ENCODE data around the gene CDCA4. TPM values are rescaled to one million over a fixed set of nuclear protein-coding genes. Genes with fewer than 3 reads are reported as not detected.
A peak's percentile ranks its signal among the peaks of the same experiment; 100 is the strongest.

CDCA4 gene
- total RNA-seq, 1 experiment from 2014 or later, result 57.7 TPM

GRCh38 chr14:105013150-105013785, 7.6 kb downstream of the CDCA4 start:
- H3K4ac ChIP-seq (ENCODE audit: low read depth, low read length), result no peak overlapping the region
- H3K18ac ChIP-seq (ENCODE audit: insufficient read length, low read depth, low read length), result no peak overlapping the region
- H2AK5ac ChIP-seq (ENCODE audit: insufficient read length, low read length), result no peak overlapping the region
- no peak overlapping the region for H2AFZ ChIP-seq (ENCODE audit: low read length)
- no peak overlapping the region for H3K23ac ChIP-seq (ENCODE audit: insufficient read length, low read depth, low read length)
- H3K14ac ChIP-seq (ENCODE audit: insufficient read depth, low read length), result no peak overlapping the region
- H4K20me1 ChIP-seq (ENCODE audit: control insufficient read depth, insufficient read depth, insufficient read length), result peaks cover 3% of the 10 kb centered on the region
- no peak overlapping the region for H2BK120ac ChIP-seq (ENCODE audit: low read depth, low read length, poor library complexity, severe bottlenecking)
- no peak overlapping the region for H3K27ac ChIP-seq (ENCODE audit: insufficient read length, low read depth, low read length)
- H3K23me2 ChIP-seq (ENCODE audit: insufficient read length, low read depth, low read length, poor library complexity, severe bottlenecking), result no peaks in the 10 kb centered on the region
- Mint-ChIP-seq H3K4me1 (peaks cover 45 to 58% of the 10 kb centered on the region in 2 experiments), H3K9me3 (no peaks in the 10 kb centered on the region), H3K27me3 (ENCODE audit: low read depth) (no peaks in the 10 kb centered on the region; the same call in 1 of the 2 replicates), H3K27ac (peak overlapping the region in 2 of 3 experiments; percentile 49 to 79; a peak in 2 of 7 replicates), H3K36me3 (ENCODE audit: insufficient read depth in 1 of 3, low read depth in 3 of 3) (peaks cover 19 to 59% (median 54%) of the 10 kb centered on the region in 3 experiments; a peak in 6 of 7 replicates), H3K4me3 (0 out of 5 replicates have a peak overlapping the region, but pooled peaks of 1 of the 2 experiments have one; percentile 48)
- no peak overlapping the region for H4K5ac ChIP-seq (ENCODE audit: insufficient read length, low read depth, low read length)
- H3K56ac ChIP-seq (ENCODE audit: insufficient read length, low read depth, low read length), result no peak overlapping the region
- H2BK12ac ChIP-seq (ENCODE audit: insufficient read length, low read depth, low read length), result no peak overlapping the region
- H3K27me3 ChIP-seq (ENCODE audit: insufficient read depth, low read length), result no peaks in the 10 kb centered on the region
- no peaks in the 10 kb centered on the region; the same call in 1 of the 2 replicates for H3K4me1 ChIP-seq (ENCODE audit: insufficient read depth, low read length)
- TF ChIP-seq CTCF (conservative IDR thresholded peaks at IDR 0.05), result no peak
- H2BK20ac ChIP-seq (ENCODE audit: low read depth, low read length, poor library complexity, severe bottlenecking), result no peak overlapping the region
- H2BK5ac ChIP-seq (ENCODE audit: insufficient read length, low read length), result no peak overlapping the region
- no peak for DNase-seq
- H4K91ac ChIP-seq (ENCODE audit: insufficient read length, low read depth, low read length), result no peak overlapping the region
- no peak overlapping the region for H3T11ph ChIP-seq (ENCODE audit: low read length)
- no peak overlapping the region for H4K8ac ChIP-seq (replicated peaks; ENCODE audit: insufficient read length, low read depth, low read length)
- no peak overlapping the region for H3K9ac ChIP-seq (ENCODE audit: extremely low read depth, insufficient read length, low read length)
- peaks cover 56% of the 10 kb centered on the region for H3K79me2 ChIP-seq (ENCODE audit: insufficient read depth, low read length)
- no peak overlapping the region for H2BK15ac ChIP-seq (ENCODE audit: low read depth, low read length)
- H3K9me3 ChIP-seq (ENCODE audit: control insufficient read depth, low read depth, low read length), result no peaks in the 10 kb centered on the region
- H3K4me2 ChIP-seq (ENCODE audit: insufficient read depth, insufficient read length, low read length), result no peak overlapping the region
- H3K79me1 ChIP-seq (ENCODE audit: insufficient read depth, low read depth, low read length, poor library complexity, severe bottlenecking), result peaks cover 29% of the 10 kb centered on the region
- no CpG with 5 or more reads among the region's 8 CpGs for WGBS (ENCODE audit: extremely low coverage, insufficient read length, low lambda C conversion rate)
